ENCODE measurements around the gene ARL4A. TPM values are rescaled to one million over a fixed set of nuclear protein-coding genes. Genes with fewer than 3 reads are reported as not detected.

Gene ARL4A
- total and polyA plus RNA-seq, 2 of the 13 experiments (the other 11 are each of a cell fraction or from before 2014, with no cell fraction given), result 10.8 to 25.6 TPM

DNA sequence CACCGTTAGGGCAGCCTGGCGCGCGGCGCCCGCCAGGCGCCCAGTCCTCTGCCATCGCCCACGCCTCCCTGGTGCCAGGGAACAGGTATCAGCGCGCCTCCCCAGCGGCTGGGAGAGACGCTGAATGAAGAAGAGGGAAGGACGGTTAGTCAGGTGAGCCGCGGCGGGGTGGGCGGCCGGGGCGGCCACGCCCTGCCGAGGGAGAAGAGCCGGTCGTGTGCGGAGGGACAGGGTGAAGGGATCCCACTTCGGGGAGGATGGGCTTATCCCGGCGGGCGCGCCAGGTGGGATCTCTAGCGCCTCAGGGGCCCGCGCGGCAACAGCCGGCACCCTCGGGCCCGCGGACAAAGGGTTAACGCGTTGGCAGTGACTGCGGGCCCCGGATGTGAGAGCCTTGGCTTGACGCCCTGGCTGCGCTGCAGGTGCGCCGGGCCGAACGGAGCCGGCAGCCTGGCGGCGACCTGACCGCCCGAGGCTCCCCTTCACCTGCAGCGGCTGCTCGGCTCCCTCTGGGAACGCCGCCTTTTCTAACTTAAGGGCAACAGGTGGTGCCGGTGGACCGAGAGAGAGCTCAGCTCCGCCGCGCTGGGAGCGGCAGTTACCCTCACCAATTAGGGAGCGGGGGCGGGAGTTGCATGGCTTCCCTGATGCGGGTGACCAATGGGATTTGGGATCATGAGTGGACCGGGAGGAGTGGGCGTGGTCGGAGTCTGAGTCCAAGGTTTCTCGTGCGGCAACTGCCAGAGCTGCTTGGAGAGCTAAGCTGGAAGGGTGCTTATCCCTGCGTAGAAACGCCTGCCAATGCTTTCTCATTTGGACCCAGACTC lies at the start of gene ARL4A (continued):
- no peak for TF ChIP-seq CENPT (CRISPR knock-in tag; IDR thresholded peaks at IDR 0.05; ENCODE audit: low read depth)
- TF ChIP-seq ZNF24 (IDR thresholded peaks at IDR 0.05), result no peak
- no peak for TF ChIP-seq NFE2L1 (CRISPR knock-in tag; IDR thresholded peaks at IDR 0.05; ENCODE audit: borderline replicate concordance)
- TF ChIP-seq ZNF629 (CRISPR knock-in tag; conservative IDR thresholded peaks at IDR 0.05), result no peak; the same call in 1 of the 2 replicates
- TF ChIP-seq TBP (CRISPR knock-in tag; IDR thresholded peaks at IDR 0.05), result no peak
- no peak for TF ChIP-seq ZNF580 (CRISPR knock-in tag; IDR thresholded peaks at IDR 0.05; ENCODE audit: borderline replicate concordance, low read depth)
- no peak; the same call in 1 of the 2 replicates for TF ChIP-seq CEBPG (CRISPR knock-in tag; IDR thresholded peaks at IDR 0.05)
- TF ChIP-seq ZNF768 (CRISPR knock-in tag; IDR thresholded peaks at IDR 0.05), result no peak
- TF ChIP-seq TCF7 (IDR thresholded peaks at IDR 0.05; ENCODE audit: low read depth), result no peak
- no peak for TF ChIP-seq PAWR (CRISPR knock-in tag; IDR thresholded peaks at IDR 0.05; ENCODE audit: borderline replicate concordance)
- 0 out of 2 replicates have a peak, but pooled peaks have one; percentile 85 for TF ChIP-seq ZNF17 (CRISPR knock-in tag; IDR thresholded peaks at IDR 0.05)
- TF ChIP-seq, protein P1, sequence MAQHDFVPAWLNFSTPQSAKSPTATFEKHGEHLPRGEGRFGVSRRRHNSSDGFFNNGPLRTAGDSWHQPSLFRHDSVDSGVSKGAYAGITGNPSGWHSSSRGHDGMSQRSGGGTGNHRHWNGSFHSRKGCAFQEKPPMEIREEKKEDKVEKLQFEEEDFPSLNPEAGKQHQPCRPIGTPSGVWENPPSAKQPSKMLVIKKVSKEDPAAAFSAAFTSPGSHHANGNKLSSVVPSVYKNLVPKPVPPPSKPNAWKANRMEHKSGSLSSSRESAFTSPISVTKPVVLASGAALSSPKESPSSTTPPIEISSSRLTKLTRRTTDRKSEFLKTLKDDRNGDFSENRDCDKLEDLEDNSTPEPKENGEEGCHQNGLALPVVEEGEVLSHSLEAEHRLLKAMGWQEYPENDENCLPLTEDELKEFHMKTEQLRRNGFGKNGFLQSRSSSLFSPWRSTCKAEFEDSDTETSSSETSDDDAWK (CRISPR knock-in tag; IDR thresholded peaks at IDR 0.05), result no peak
- TF ChIP-seq PAX8 (CRISPR knock-in tag; IDR thresholded peaks at IDR 0.05; ENCODE audit: borderline replicate concordance), result 0 out of 2 replicates have a peak, but pooled peaks have one; percentile 78
- peak; percentile 83; the same call in 1 of the 2 replicates for TF ChIP-seq ZGPAT (CRISPR knock-in tag; IDR thresholded peaks at IDR 0.05)
- no peak for TF ChIP-seq TAF15 (IDR thresholded peaks at IDR 0.05; ENCODE audit: low read depth, low read length, poor library complexity, severe bottlenecking)
- no peak for TF ChIP-seq ZNF256 (CRISPR knock-in tag; conservative IDR thresholded peaks at IDR 0.05)
- no peak for TF ChIP-seq ZNF30 (CRISPR knock-in tag; IDR thresholded peaks at IDR 0.05)
- 0 out of 2 replicates have a peak, but pooled peaks have one; percentile 10 for TF ChIP-seq KLF12 (CRISPR knock-in tag; IDR thresholded peaks at IDR 0.05; ENCODE audit: borderline replicate concordance)
- no peak; the same call in 1 of the 2 replicates for TF ChIP-seq ARNT2 (CRISPR knock-in tag; IDR thresholded peaks at IDR 0.05; ENCODE audit: low read depth)
- TF ChIP-seq EED (CRISPR knock-in tag; IDR thresholded peaks at IDR 0.05), result no peak
- TF ChIP-seq SSRP1 (CRISPR knock-in tag; IDR thresholded peaks at IDR 0.05), result no peak
- TF ChIP-seq ZNF251 (CRISPR knock-in tag; IDR thresholded peaks at IDR 0.05), result no peak
- peak; percentile 37; the same call in 1 of the 2 replicates for TF ChIP-seq ZNF614 (CRISPR knock-in tag; IDR thresholded peaks at IDR 0.05; ENCODE audit: borderline replicate concordance)
- TF ChIP-seq, protein P2, sequence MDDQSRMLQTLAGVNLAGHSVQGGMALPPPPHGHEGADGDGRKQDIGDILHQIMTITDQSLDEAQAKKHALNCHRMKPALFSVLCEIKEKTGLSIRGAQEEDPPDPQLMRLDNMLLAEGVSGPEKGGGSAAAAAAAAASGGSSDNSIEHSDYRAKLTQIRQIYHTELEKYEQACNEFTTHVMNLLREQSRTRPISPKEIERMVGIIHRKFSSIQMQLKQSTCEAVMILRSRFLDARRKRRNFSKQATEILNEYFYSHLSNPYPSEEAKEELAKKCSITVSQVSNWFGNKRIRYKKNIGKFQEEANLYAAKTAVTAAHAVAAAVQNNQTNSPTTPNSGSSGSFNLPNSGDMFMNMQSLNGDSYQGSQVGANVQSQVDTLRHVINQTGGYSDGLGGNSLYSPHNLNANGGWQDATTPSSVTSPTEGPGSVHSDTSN (CRISPR knock-in tag; IDR thresholded peaks at IDR 0.05; ENCODE audit: borderline replicate concordance), result peak; percentile 85; the same call in 1 of the 2 replicates
- TF ChIP-seq NCOA1 (CRISPR knock-in tag; IDR thresholded peaks at IDR 0.05), result no peak
- TF ChIP-seq ATF7-NPFF (CRISPR knock-in tag; IDR thresholded peaks at IDR 0.05; ENCODE audit: low read depth), result peak; percentile 67; the same call in 1 of the 2 replicates

Data from HepG2 (cell line).